ENCODE measurements around the gene MLLT3.

The MLLT3 gene

GRCh38 chr9:20333991-20334390, 288.3 kb downstream of the MLLT3 start:
- no peak for DNase-seq (ENCODE audit: low read depth)

GRCh38 chr9:20331095-20331685, 291.1 kb downstream of the MLLT3 start:
- DNase-seq (ENCODE audit: low read depth), result no peak

- no peak for DNase-seq (ENCODE audit: low read depth)
These were observed 291.6 kb downstream of the MLLT3 start for GRCh38 chr9:20330688-20331087.

GRCh38 chr9:20326516-20326915, 295.8 kb downstream of the MLLT3 start:
- no peak for DNase-seq (ENCODE audit: low read depth)

- DNase-seq (ENCODE audit: low read depth), result no peak
These were observed 297.3 kb downstream of the MLLT3 start for GRCh38 chr9:20325008-20325407.

- DNase-seq (ENCODE audit: low read depth), result no peak
These were observed 300.1 kb downstream of the MLLT3 start for GRCh38 chr9:20322212-20322611.

- DNase-seq (ENCODE audit: low read depth), result peak; percentile 14
These were observed 300.7 kb downstream of the MLLT3 start for GRCh38 chr9:20321423-20322082.

- DNase-seq (ENCODE audit: low read depth), result no peak
These were observed 301.4 kb downstream of the MLLT3 start for GRCh38 chr9:20320921-20321320.

- no peak for DNase-seq (ENCODE audit: low read depth)
These were observed 302.5 kb downstream of the MLLT3 start for GRCh38 chr9:20319641-20320337.

GRCh38 chr9:20319241-20319640, 303.1 kb downstream of the MLLT3 start:
- no peak for DNase-seq (ENCODE audit: low read depth)

- DNase-seq (ENCODE audit: low read depth), result no peak
These were observed 304.6 kb downstream of the MLLT3 start for GRCh38 chr9:20317701-20318100.

- no peak for DNase-seq (ENCODE audit: low read depth)
These were observed 305.9 kb downstream of the MLLT3 start for GRCh38 chr9:20316372-20316771.

GRCh38 chr9:20315677-20316076, 306.6 kb downstream of the MLLT3 start:
- DNase-seq (ENCODE audit: low read depth), result no peak

- DNase-seq (ENCODE audit: low read depth), result no peak
These were observed 307.3 kb downstream of the MLLT3 start for GRCh38 chr9:20314981-20315380.

GRCh38 chr9:20313415-20313814, 308.9 kb downstream of the MLLT3 start:
- DNase-seq (ENCODE audit: low read depth), result no peak

- no peak for DNase-seq (ENCODE audit: low read depth)
These were observed 309.6 kb downstream of the MLLT3 start for GRCh38 chr9:20312732-20313131.

GRCh38 chr9:20310024-20310423, 312.3 kb downstream of the MLLT3 start:
- DNase-seq (ENCODE audit: low read depth), result no peak

- DNase-seq (ENCODE audit: low read depth), result no peak
These were observed 313.2 kb downstream of the MLLT3 start for GRCh38 chr9:20309124-20309523.

GRCh38 chr9:20307621-20308020, 314.7 kb downstream of the MLLT3 start:
- DNase-seq (ENCODE audit: low read depth), result no peak

- DNase-seq (ENCODE audit: low read depth), result no peak
These were observed 316.8 kb downstream of the MLLT3 start for GRCh38 chr9:20305452-20305851.

GRCh38 chr9:20303996-20304395, 318.3 kb downstream of the MLLT3 start:
- no peak for DNase-seq (ENCODE audit: low read depth)

- DNase-seq (ENCODE audit: low read depth), result no peak
These were observed 319.2 kb downstream of the MLLT3 start for GRCh38 chr9:20303066-20303465.

- DNase-seq (ENCODE audit: low read depth), result no peak
These were observed 320.1 kb downstream of the MLLT3 start for GRCh38 chr9:20302197-20302596.
